Measurements from ENCODE around the gene CASP5.
"Not testable (repeated sequence)": the region's sequence is repeated elsewhere in the genome, so short reads cannot be mapped to it uniquely, and the experiment has no call there.

The CASP5 gene

GRCh38 chr11:105023003-105023402, at the start of gene CASP5:
TSS of gene CASP5 (minus strand) at chr11:105023168. CDS start at chr11:105023136, 32 bp downstream.
- DNase-seq: no peak

- DNase-seq: not testable (repeated sequence)
Measured at GRCh38 chr11:105072080-105072479, 49.1 kb upstream of the CASP5 start.

DNA sequence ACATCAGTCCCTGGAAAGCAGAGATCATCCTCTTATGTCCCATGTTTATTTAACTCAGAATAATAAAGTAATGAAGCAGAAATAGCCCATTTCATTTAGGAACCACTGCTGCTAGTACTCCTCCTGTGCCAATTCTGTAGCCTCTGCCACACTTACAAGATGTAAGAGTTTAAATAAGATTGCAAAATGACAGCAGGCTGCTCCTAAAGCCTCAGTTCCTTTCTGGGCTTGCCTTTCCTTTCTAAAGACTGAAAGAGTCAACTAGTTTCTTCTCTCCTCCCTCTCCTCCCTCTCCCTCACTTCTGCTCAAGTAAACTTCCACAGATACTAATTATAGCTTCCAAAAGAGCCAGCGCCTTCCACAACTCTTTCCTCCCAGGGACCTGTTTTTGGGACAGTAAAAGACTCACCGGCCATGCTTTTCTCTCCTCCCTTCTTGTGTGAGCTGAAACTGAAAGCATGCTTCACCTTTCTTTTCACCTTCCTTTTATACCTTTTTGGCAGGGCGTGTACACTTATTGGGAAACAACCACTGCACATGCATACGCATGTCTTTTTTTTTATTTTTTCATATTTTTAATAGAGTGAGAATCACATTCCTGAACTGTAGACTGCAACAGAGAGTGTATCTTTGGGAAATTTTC, 48.2 kb upstream of the CASP5 start:
- no peak for DNase-seq

GRCh38 chr11:105070306-105070705, 47.3 kb upstream of the CASP5 start:
- no peak for DNase-seq

GRCh38 chr11:105069749-105070148, 46.8 kb upstream of the CASP5 start:
- DNase-seq: not testable (repeated sequence)

DNA sequence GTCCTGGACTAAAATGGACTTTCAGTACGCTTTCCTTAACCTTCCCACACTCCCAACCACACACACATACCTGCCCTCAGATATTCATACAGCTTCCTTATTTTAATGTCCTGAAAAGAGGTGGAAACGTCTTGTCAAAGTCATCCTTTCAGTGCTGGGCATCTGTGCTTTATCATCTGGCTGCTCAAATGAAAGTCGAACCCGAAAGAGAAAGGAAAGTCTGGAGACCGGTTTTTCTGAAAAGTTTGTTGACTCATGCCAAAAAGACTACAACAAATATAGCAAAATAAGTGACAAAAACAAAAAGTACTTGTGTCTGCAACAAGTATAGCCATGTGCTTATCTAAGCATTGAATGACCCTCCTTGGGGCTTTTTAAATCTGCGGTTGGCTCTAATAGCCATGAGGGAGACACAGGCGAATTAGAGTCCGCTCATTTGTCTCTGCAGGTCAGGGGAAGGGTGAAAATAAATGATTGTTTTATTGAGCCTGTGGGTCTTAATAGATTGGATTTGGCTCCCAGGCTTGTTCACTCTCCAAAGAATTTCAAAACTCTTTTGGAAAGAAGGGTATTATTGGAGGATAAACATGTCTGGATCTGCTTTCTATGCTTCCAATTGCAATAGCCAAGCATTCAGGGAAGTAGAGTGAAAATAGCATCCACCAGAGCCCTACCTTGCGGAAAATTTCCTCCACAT, 40.4 kb upstream of the CASP5 start:
- not testable (repeated sequence) for DNase-seq

DNA sequence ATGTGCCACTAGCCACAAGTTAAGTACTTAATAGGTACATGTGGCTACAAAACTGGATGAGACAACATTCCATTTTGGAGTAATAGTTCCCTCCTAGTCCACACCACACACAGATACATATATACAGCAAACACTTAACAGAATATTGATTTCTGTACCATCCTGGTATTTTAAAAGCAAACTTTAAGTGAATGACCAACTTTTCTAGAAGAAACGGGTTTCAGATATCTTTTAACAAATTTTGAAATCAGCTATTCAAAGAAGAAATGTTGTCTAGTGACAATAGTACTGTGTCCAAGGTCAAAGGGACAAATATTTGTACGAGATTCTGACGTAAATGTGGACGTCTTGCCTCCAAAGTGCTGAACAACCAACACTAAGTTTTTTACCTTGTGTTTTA, 34.5 kb upstream of the CASP5 start:
- DNase-seq: no peak

DNA sequence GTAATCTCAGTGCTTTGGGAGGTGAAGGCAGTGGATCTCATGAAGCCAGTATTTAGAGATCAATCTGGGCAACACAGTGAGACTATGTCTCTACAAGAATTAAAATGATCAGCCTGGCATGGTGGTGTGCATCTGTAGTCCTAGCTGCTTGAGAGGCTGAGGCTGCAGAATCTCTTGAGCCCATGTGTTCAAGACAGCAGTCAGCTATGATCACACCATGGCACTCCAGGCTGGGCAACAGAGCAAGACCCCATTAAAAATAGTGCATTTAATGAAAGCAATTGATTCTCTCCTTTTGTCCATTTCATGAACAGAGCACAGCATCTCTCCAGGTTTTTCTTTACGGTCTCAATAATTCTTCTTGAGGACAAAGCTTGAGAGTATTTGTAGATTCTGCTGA, 33.5 kb upstream of the CASP5 start:
- DNase-seq: no peak

DNA sequence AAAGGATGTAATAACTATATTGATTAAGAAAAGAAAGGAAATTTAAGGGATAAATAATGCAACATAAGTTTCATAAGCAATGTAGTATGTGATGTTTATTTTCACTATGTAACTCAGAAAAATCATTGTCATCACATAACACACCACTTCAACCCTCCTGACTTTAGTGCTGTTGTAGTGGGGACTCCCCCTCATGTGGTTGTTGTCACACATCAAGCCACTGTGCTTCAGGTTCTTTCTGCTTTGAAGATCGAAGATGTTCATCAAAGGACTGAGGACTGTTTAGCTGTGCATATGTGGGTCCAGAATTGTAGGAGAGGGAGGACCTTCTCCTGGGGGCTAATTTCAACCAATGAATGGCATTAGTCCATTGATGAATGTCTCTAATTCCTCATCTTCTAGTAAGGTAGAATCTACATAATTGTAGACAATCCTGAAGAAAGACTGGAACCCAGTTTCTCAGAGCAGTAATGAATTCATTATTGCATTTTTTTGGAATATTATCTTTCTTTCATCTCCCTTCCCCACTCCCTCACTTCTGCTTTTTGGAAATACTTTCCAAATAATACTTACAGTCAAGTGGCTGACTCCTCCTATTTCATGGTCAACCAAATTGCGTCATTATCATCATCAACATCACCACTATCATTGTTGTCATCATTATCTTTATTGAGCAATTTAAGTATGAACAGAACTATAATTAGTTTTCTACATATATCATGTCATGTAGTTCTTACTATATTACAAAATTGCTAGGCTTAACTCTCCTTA, 31.9 kb upstream of the CASP5 start:
- DNase-seq: no peak

- DNase-seq: no peak
Measured at GRCh38 chr11:105052487-105052886, 29.5 kb upstream of the CASP5 start.

DNA sequence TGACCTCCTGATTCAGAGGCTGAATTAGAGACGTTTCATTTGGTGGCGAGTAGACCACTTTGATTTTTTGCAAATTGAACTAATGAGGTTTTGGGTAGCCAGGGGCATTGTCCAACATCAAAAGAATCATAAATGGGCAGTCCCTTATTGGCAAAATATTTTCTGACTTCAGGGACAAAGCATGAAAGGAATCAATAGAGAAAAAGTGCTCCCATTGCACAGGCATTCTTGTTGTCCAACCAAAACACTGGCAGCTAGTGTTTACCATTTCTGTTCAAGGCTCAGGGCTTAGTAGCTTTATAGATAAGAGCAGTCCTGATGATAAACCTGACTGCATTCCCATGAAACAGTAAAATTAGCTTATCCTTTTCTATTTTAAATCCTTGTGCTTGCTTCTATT, 28.6 kb upstream of the CASP5 start:
- DNase-seq: no peak

DNA sequence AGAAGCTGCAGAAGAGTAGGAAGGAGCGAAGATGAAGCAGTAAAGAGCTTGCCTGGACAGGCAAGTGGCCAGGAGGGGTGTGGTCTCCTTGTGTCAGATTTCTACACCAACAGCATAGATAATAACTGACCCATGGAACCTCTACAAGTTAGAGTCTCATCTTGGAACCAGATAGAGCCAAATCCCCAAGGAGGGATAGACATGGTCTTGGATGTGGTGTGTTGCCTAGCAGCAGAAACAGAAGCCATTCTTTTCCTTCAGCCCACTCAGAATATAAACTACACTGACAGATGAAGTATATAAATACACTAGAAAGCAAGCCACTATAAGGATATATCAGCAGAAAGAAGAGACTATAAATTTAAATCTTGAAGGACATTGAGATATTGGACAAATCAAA, 26.5 kb upstream of the CASP5 start:
- DNase-seq: no peak

DNA sequence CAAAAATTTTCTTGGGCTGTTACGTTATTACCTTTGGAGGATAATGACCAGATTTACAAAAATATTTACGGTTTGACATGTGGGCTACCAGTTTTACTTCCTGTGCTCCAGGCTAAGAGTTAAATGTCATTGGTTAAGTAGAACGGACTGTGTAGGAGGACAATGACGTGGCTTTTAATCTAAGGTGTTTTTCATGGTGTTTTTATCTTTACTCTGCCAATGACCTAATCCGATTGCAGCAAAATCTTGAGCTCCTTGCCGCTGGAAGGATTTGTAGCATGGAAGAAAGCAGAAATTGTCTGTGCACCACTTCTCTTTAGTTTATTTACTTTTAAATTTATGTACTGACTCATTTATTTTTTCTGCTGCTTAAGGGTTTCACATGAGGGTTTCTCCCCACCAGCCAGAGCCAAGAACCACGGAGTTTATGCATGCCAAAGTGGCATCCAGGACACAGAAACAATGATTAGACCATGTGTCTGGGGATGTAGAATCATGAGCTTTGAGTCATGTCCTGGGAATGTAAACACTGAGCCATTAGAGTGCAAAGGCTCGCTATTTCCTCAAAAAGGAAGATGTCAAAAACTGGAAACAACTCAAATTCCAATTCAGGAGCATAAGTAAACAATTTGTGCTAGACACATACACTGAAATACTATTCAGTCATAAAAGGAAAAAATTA, 24.1 kb upstream of the CASP5 start:
- no peak for DNase-seq

- DNase-seq: no peak
Measured at GRCh38 chr11:105045676-105046296, 22.8 kb upstream of the CASP5 start.

- not testable (repeated sequence) for DNase-seq
Measured at GRCh38 chr11:105044557-105045524, 21.9 kb upstream of the CASP5 start, which contains the start of gene CARD16. TSS of gene CARD16 (minus strand) at chr11:105045335. CDS start at chr11:105045297, 38 bp downstream.

GRCh38 chr11:105042178-105042577, 19.2 kb upstream of the CASP5 start:
- no peak for DNase-seq

DNA sequence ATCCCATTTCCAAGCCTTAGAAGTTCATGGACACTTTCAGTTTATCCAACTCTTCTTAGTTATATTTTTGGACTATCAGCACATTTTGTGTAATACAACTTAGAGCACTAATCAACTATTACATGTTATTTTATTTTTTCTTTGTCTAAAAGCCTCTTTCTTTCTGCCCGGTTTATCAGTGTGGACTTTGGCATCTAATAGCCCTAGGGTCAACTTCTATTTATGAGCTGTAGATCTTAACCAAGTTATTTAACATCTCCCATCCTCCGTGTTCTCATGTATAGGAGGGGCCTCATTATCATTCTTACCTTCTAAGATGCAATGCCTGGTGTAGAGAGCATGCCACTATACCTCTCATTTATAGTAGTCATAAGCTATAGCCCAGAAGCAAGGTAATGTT, 17.7 kb upstream of the CASP5 start:
- no peak for DNase-seq

- no peak for DNase-seq
Measured at GRCh38 chr11:105034813-105035620, 12.0 kb upstream of the CASP5 start, which contains the start of gene CASP1. TSS of gene CASP1 (minus strand) at chr11:105035144. CDS start at chr11:105035113, 31 bp downstream.

- DNase-seq: not testable (repeated sequence)
Measured at GRCh38 chr11:105034388-105034787, 11.4 kb upstream of the CASP5 start.

GRCh38 chr11:105033781-105034180, 10.8 kb upstream of the CASP5 start:
- DNase-seq: no peak

Measured in NCI-H187 treated with DMSO at 0.1 percent for 48 hours (cell line).